ENCODE data around the gene SFXN5.

Gene SFXN5

DNA sequence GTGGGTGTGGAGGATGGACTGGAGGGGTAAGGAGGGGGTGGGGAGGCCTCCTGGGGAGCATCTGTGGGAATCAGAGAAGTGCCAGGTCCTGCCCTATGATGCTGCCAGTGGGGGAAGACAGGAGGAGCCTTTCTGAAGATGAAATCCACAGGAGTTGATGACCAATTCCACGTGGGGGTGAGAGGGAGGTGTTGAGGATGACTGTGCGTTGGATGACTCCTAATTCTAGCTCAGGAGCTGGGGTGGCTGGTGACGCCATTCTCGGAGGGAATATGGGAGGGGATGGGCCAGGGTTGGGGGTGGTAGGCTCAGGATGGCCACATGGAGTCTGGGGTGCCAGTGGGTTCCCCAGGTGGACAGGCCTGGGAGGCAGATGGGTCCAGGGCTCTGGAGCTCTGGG is 121.9 kb downstream of the SFXN5 start:
- Histone ChIP-seq H3K9ac (ENCODE audit: low read length) (no peak overlapping the region), H3K4me2 (ENCODE audit: low read length) (no peak overlapping the region), H3K9me2 (ENCODE audit: low read depth, low read length) (no peaks in the 10 kb centered on the region), H3K9me3 (ENCODE audit: low read length) (no peaks in the 10 kb centered on the region), H3K36me3 (ENCODE audit: insufficient read depth, low read length) (no peaks in the 10 kb centered on the region), H3K27ac (ENCODE audit: low read depth, low read length, poor library complexity, severe bottlenecking) (no peak overlapping the region), H4K20me1 (ENCODE audit: insufficient read depth, low read length) (no peaks in the 10 kb centered on the region), H3K27me3 (ENCODE audit: insufficient read depth, low read length) (no peaks in the 10 kb centered on the region), H3K4me1 (ENCODE audit: insufficient read depth, low read length, severe bottlenecking) (peaks cover 12% of the 10 kb centered on the region), H3F3A (ENCODE audit: insufficient read depth, low read length) (no peaks in the 10 kb centered on the region), H2AFZ (ENCODE audit: low read length) (no peak overlapping the region), H3K4me3 (ENCODE audit: low read depth, low read length, poor library complexity, severe bottlenecking) (no peak overlapping the region), H3K79me2 (ENCODE audit: insufficient read depth, low read length) (no peaks in the 10 kb centered on the region)
- TF ChIP-seq, protein P1, sequence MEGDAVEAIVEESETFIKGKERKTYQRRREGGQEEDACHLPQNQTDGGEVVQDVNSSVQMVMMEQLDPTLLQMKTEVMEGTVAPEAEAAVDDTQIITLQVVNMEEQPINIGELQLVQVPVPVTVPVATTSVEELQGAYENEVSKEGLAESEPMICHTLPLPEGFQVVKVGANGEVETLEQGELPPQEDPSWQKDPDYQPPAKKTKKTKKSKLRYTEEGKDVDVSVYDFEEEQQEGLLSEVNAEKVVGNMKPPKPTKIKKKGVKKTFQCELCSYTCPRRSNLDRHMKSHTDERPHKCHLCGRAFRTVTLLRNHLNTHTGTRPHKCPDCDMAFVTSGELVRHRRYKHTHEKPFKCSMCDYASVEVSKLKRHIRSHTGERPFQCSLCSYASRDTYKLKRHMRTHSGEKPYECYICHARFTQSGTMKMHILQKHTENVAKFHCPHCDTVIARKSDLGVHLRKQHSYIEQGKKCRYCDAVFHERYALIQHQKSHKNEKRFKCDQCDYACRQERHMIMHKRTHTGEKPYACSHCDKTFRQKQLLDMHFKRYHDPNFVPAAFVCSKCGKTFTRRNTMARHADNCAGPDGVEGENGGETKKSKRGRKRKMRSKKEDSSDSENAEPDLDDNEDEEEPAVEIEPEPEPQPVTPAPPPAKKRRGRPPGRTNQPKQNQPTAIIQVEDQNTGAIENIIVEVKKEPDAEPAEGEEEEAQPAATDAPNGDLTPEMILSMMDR (IDR thresholded peaks at IDR 0.05; ENCODE audit: low read length): no peak
- no peak for TF ChIP-seq EZH2 (IDR thresholded peaks at IDR 0.05; ENCODE audit: borderline replicate concordance, low read length)

DNA sequence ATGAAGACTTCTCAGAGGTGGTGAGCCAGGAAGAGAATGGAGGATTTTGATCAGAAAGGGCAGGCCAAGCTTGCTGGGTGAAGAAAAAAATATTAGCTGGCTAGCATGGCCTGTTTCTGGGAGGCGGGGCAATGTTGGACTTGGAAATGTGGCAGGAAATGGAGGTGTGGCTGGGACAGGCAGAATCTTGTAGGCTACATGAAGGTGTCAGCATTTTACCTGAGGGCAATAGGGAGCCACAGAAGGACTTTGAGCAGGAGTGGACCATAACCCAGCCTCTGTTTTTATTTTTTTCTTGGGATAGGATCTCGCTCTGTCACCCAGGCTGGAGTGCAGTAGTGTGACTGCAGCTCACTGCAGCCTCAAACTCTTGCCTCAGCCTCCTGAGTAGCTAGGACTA is 122.5 kb downstream of the SFXN5 start:
- Histone ChIP-seq H4K20me1 (ENCODE audit: insufficient read depth, low read length) (no peaks in the 10 kb centered on the region), H3K4me2 (ENCODE audit: low read length) (no peak overlapping the region), H3K9me3 (ENCODE audit: low read length) (no peaks in the 10 kb centered on the region), H3K79me2 (ENCODE audit: insufficient read depth, low read length) (no peaks in the 10 kb centered on the region), H2AFZ (ENCODE audit: low read length) (no peak overlapping the region), H3K4me3 (ENCODE audit: low read depth, low read length, poor library complexity, severe bottlenecking) (no peak overlapping the region), H3K27me3 (ENCODE audit: insufficient read depth, low read length) (no peaks in the 10 kb centered on the region), H3K9ac (ENCODE audit: low read length) (no peak overlapping the region), H3K4me1 (ENCODE audit: insufficient read depth, low read length, severe bottlenecking) (peaks cover 12% of the 10 kb centered on the region), H3K27ac (ENCODE audit: low read depth, low read length, poor library complexity, severe bottlenecking) (no peak overlapping the region), H3K9me2 (ENCODE audit: low read depth, low read length) (no peaks in the 10 kb centered on the region), H3F3A (ENCODE audit: insufficient read depth, low read length) (no peaks in the 10 kb centered on the region), H3K36me3 (ENCODE audit: insufficient read depth, low read length) (no peaks in the 10 kb centered on the region)
- TF ChIP-seq, protein P1 (IDR thresholded peaks at IDR 0.05; ENCODE audit: low read length): no peak
- no peak for TF ChIP-seq EZH2 (IDR thresholded peaks at IDR 0.05; ENCODE audit: borderline replicate concordance, low read length)

DNA sequence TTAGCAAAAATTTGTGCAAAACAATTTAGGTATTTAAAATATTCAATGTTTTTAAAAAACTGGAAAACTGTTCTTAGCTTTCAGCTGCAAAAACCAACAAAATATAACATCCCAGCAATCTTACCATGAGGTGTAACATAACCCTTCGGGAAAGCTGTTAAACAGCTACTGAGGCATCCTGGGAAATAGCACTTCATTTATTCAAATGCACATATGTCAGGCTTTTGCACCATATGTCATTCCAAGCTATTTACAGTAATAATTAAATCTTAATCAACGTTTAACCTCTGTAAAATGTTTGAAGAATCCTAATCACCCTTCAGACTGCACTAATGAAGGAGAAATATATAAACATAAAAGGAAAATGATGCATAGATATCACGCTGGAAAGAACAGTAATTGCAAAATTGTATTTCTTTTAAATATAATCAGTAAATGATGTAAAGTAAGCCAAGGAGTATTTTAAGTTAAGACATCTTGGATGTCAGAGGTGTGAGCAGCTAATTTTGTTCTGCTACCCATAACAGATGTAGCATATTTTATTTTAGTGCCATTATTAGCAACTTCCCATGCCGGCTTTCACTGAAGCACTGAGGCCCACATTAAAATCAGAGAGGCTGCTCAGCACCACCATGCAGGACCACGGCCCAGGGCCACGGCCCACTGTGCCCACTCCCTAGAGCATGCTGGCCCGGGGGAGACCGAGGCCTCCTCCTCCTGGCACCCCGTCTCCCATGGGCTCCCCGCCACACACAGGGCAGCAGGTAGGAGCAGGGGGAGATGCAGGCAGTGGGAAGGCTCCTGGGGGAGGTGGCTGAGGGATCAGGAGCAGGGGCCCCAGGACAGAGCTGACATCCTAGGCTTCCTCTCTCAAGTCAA is 123.3 kb downstream of the SFXN5 start:
- peaks cover 12% of the 10 kb centered on the region for H3K4me1 ChIP-seq (ENCODE audit: insufficient read depth, low read length, severe bottlenecking)
- no peak for TF ChIP-seq EZH2 (IDR thresholded peaks at IDR 0.05; ENCODE audit: borderline replicate concordance, low read length)
- TF ChIP-seq, protein P1 (IDR thresholded peaks at IDR 0.05; ENCODE audit: low read length): no peak
- H3K4me3 ChIP-seq (ENCODE audit: low read depth, low read length, poor library complexity, severe bottlenecking): no peak overlapping the region
- no peak overlapping the region for H3K4me2 ChIP-seq (ENCODE audit: low read length)
- H3K27me3 ChIP-seq (ENCODE audit: insufficient read depth, low read length): no peaks in the 10 kb centered on the region
- no peaks in the 10 kb centered on the region for H3K79me2 ChIP-seq (ENCODE audit: insufficient read depth, low read length)
- H3K9me3 ChIP-seq (ENCODE audit: low read length): no peaks in the 10 kb centered on the region
- H3K36me3 ChIP-seq (ENCODE audit: insufficient read depth, low read length): no peaks in the 10 kb centered on the region
- no peaks in the 10 kb centered on the region for H3F3A ChIP-seq (ENCODE audit: insufficient read depth, low read length)
- H3K9me2 ChIP-seq (ENCODE audit: low read depth, low read length): no peaks in the 10 kb centered on the region
- H3K27ac ChIP-seq (ENCODE audit: low read depth, low read length, poor library complexity, severe bottlenecking): no peak overlapping the region
- no peak overlapping the region for H3K9ac ChIP-seq (ENCODE audit: low read length)
- H4K20me1 ChIP-seq (ENCODE audit: insufficient read depth, low read length): no peaks in the 10 kb centered on the region
- no peak overlapping the region for H2AFZ ChIP-seq (ENCODE audit: low read length)
